IMR-90 (cell line): ENCODE data around the gene NPY2R. TPM values are rescaled to one million over a fixed set of nuclear protein-coding genes. Genes with fewer than 3 reads are reported as not detected.

ENCODE experiments used
- ATAC-seq: fragments of 200-7000 bp; cut with Tn5 transposase; 2 replicates; pipeline ENCODE4 v1.9.1; 2020; ENCODE audit warnings: low read depth, mild to moderate bottlenecking, moderate library complexity
- BruUV-seq: library from RNA; stranded (reverse); fragments of 400-500 nt; replicated peaks from 2 replicates; lab custom pipeline; 2021; lab: Mats Ljungman, UMichigan
- CTCF ChIA-PET: fragments of 300-600 bp; formaldehyde crosslinking; extraction: SDS; loops from one replicate; lab custom pipeline; 2021; ENCODE audit warnings: antibody characterized with exemption; lab: Yijun Ruan, JAX
- POLR2A ChIA-PET: fragments of 300-600 bp; sonication (Branson Sonifier 250); formaldehyde crosslinking; loops from one replicate; lab custom pipeline; 2022; ENCODE audit warnings: antibody characterized with exemption; ENCODE audit not compliant: unreplicated experiment; lab: Charles Lee
- DNase-seq: peaks from one replicate; pipeline ENCODE4 v3.0.0; 2013
- H2AFZ ChIP-seq: replicated peaks from 2 replicates; pipeline ENCODE3; 2013; ENCODE audit warnings: low read length, mild to moderate bottlenecking; ENCODE audit not compliant: poor library complexity
- H2AK5ac ChIP-seq: 2 replicates; pipeline ENCODE4 v1.6.1; 2013; ENCODE audit warnings: low read depth, low read length, inconsistent platforms
- H2AK9ac ChIP-seq: replicated peaks from 2 replicates; pipeline ENCODE3; 2013; ENCODE audit warnings: mild to moderate bottlenecking, low read depth, low read length, moderate library complexity; ENCODE audit not compliant: poor library complexity
- H2BK120ac ChIP-seq: 2 replicates; pipeline ENCODE4 v1.6.1; 2013; ENCODE audit warnings: low read depth, low read length, inconsistent platforms
- H2BK15ac ChIP-seq: 3 replicates; pipeline ENCODE4 v1.6.1; 2013; ENCODE audit warnings: low read depth, low read length, inconsistent platforms
- H2BK20ac ChIP-seq: 2 replicates; pipeline ENCODE4 v1.6.1; 2013; ENCODE audit warnings: low read depth, mild to moderate bottlenecking, inconsistent platforms, low read length, moderate library complexity
- H2BK5ac ChIP-seq: 2 replicates; pipeline ENCODE4 v1.6.1; 2013; ENCODE audit warnings: mild to moderate bottlenecking, low read depth, low read length, inconsistent platforms; ENCODE audit not compliant: poor library complexity, severe bottlenecking
- H3K14ac ChIP-seq: replicated peaks from 2 replicates; pipeline ENCODE4 v1.6.1; 2013; ENCODE audit warnings: low read depth, low read length, inconsistent platforms
- H3K18ac ChIP-seq: 2 replicates; pipeline ENCODE4 v1.6.1; 2013; ENCODE audit warnings: low read depth, low read length, control low read depth
- H3K23ac ChIP-seq: 2 replicates; pipeline ENCODE4 v1.6.1; 2013; ENCODE audit warnings: low read depth, low read length, inconsistent platforms
- H3K27ac ChIP-seq: 2 replicates; pipeline ENCODE4 v1.5.1; 2013; ENCODE audit warnings: mild to moderate bottlenecking, control low read depth, low read length; ENCODE audit not compliant: insufficient read depth
- H3K27me3 ChIP-seq: 2 replicates; pipeline ENCODE4 v1.6.1; 2013; ENCODE audit warnings: low read length; ENCODE audit not compliant: control insufficient read depth, insufficient read depth
- H3K36me3 ChIP-seq: 2 replicates; pipeline ENCODE4 v1.6.1; 2013; ENCODE audit warnings: low read length, mixed read lengths; ENCODE audit not compliant: control insufficient read depth, insufficient read depth
- H3K4ac ChIP-seq: 2 replicates; pipeline ENCODE4 v1.6.1; 2013; ENCODE audit warnings: low read depth, low read length, inconsistent platforms
- H3K4me1 ChIP-seq: 2 replicates; pipeline ENCODE4 v1.6.1; 2013; ENCODE audit warnings: low read length, mixed read lengths; ENCODE audit not compliant: control insufficient read depth, insufficient read depth
- H3K4me2 ChIP-seq: 2 replicates; pipeline ENCODE4 v1.6.1; 2013; ENCODE audit warnings: low read depth, mild to moderate bottlenecking, control low read depth, low read length, moderate library complexity
- H3K4me3 ChIP-seq: 2 replicates; pipeline ENCODE4 v1.5.1; 2013; ENCODE audit warnings: low read depth, mild to moderate bottlenecking, control low read depth, low read length, moderate library complexity; ENCODE audit not compliant: insufficient read depth
- H3K56ac ChIP-seq: 2 replicates; pipeline ENCODE4 v1.6.1; 2013; ENCODE audit warnings: low read length, inconsistent platforms; ENCODE audit not compliant: insufficient read depth; ENCODE audit errors: extremely low read depth
- H3K79me1 ChIP-seq, 2 experiments: 2 replicates each; pipeline ENCODE4 v1.6.1; 2013; ENCODE audit warnings: low read length in 2 of 2, inconsistent platforms in 1 of 2, low read depth in 1 of 2
- H3K9ac ChIP-seq: 2 replicates; pipeline ENCODE4 v1.6.1; 2013; ENCODE audit warnings: low read depth, low read length, control low read depth
- H3K9me1 ChIP-seq: 2 replicates; pipeline ENCODE4 v1.6.1; 2013; ENCODE audit warnings: low read length, inconsistent platforms; ENCODE audit not compliant: insufficient read depth
- H3K9me3 ChIP-seq: 2 replicates; pipeline ENCODE4 v1.6.1; 2013; ENCODE audit warnings: low read length; ENCODE audit not compliant: control insufficient read depth, insufficient read depth
- H4K20me1 ChIP-seq: 2 replicates; pipeline ENCODE4 v1.6.1; 2013; ENCODE audit warnings: low read length, inconsistent platforms; ENCODE audit not compliant: insufficient read depth
- H4K5ac ChIP-seq: 2 replicates; pipeline ENCODE4 v1.6.1; 2013; ENCODE audit warnings: mild to moderate bottlenecking, low read depth, low read length, control low read depth
- H4K8ac ChIP-seq, 2 experiments: 2 replicates each; pipeline ENCODE4 v1.6.1; 2013; ENCODE audit warnings: low read depth in 2 of 2, low read length in 2 of 2, control low read depth in 1 of 2, inconsistent platforms in 1 of 2
- H4K91ac ChIP-seq: 2 replicates; pipeline ENCODE4 v1.6.1; 2013; ENCODE audit warnings: low read depth, low read length, inconsistent platforms; ENCODE audit not compliant: insufficient read depth
- CHD1 ChIP-seq: IDR thresholded peaks from 2 replicates; pipeline ENCODE4 v1.6.1; 2012; ENCODE audit warnings: low read depth, low read length, improper control_type of control experiment
- ELK1 ChIP-seq: fragments of 150-350 bp; IDR thresholded peaks from 2 replicates; pipeline ENCODE4 v1.6.1; 2016; ENCODE audit warnings: low read depth, mild to moderate bottlenecking, low read length, moderate library complexity, borderline replicate concordance
- FOS ChIP-seq: fragments of 150-350 bp; IDR thresholded peaks from 2 replicates; pipeline ENCODE4 v1.6.1; 2016; ENCODE audit warnings: low read depth, low read length
- MXI1 ChIP-seq: IDR thresholded peaks from 2 replicates; pipeline ENCODE4 v1.6.1; 2012; ENCODE audit warnings: low read depth, mild to moderate bottlenecking, low read length, moderate library complexity, borderline replicate concordance
- NFE2L2 ChIP-seq: fragments of 150-350 bp; IDR thresholded peaks from 2 replicates; pipeline ENCODE4 v1.6.1; 2016; ENCODE audit warnings: low read depth, mild to moderate bottlenecking, low read length
- SMC3 ChIP-seq: fragments of 150-350 bp; IDR thresholded peaks from 2 replicates; pipeline ENCODE4 v1.6.1; 2016; ENCODE audit warnings: low read depth, mild to moderate bottlenecking, antibody characterized with exemption, low read length, moderate library complexity
- WGBS, 2 experiments: methylation state at CpG; one replicate each; pipeline versions ENCODE4 v1.1.5 to v1.1.7; 2013; ENCODE audit warnings: missing lambda C conversion rate in 2 of 2; ENCODE audit not compliant: insufficient read length in 1 of 2; ENCODE audit errors: extremely low coverage in 2 of 2; 5-methylcytosine and 5-hydroxymethylcytosine counted together
- dilution Hi-C: fragments of 300-500 bp; cut with HindIII; formaldehyde crosslinking; loops from one replicate; pipeline ENCODE4 v1.14.3; 2018; ENCODE audit warnings: low sequenced_read_pairs; ENCODE audit not compliant: unreplicated experiment
- in situ Hi-C: fragments of 300-500 bp; cut with MboI; formaldehyde crosslinking; loops from 3 replicates; pipeline ENCODE4 v1.14.3; 2019; ENCODE audit warnings: low sequenced_read_pairs, inconsistent platforms, mixed read lengths
- intact Hi-C: fragments of 100-400 bp; cut with micrococcal nuclease; formaldehyde crosslinking; loops from 2 replicates; pipeline ENCODE4 v1.10.0; 2022
- polyA plus RNA-seq, 3 experiments: library from polyadenylated mRNA; depleted of rRNA; stranded (reverse); fragments of >200 nt; gene quantifications; 2 replicates each; pipeline ENCODE4 v1.2.3, GENCODE V29; 2012; ENCODE audit warnings: low replicate concordance in 1 of 3
- total RNA-seq: library from RNA; depleted of rRNA; stranded (reverse); fragments of >200 nt; gene quantifications from 2 replicates; pipeline ENCODE4 v1.2.3, GENCODE V29; 2012

The NPY2R gene
- total and polyA plus RNA-seq, 2 of the 4 experiments (the other 2 are of a cell fraction): not detected

GRCh38 chr4:155161357-155161756 lies 47.1 kb upstream of the NPY2R start:
- CTCF ChIA-PET: no interaction called here
- Histone ChIP-seq H4K91ac (no peak overlapping the region), H3K9ac (no peak overlapping the region), H2AFZ (no peak overlapping the region), H4K5ac (no peak overlapping the region), H3K56ac (no peak overlapping the region), H3K36me3 (no peaks in the 10 kb centered on the region), H3K9me1 (no peaks in the 10 kb centered on the region), H2BK5ac (no peak overlapping the region), H3K4me3 (no peak overlapping the region), H3K27ac (no peak overlapping the region), H2BK120ac (no peak overlapping the region), H4K8ac (no peak overlapping the region), H4K20me1 (no peaks in the 10 kb centered on the region), H3K9me3 (no peaks in the 10 kb centered on the region), H3K18ac (no peak overlapping the region), H3K4me2 (no peak overlapping the region), H2AK9ac (no peak overlapping the region), H3K23ac (no peak overlapping the region), H2BK20ac (no peak overlapping the region), H3K4ac (no peak overlapping the region), H2BK15ac (no peak overlapping the region), H3K14ac (no peak overlapping the region), H3K79me1 (no peaks in the 10 kb centered on the region), H2AK5ac (no peak overlapping the region), H3K27me3 (no peaks in the 10 kb centered on the region), H3K4me1 (no peaks in the 10 kb centered on the region)
- no CpG with 5 or more reads among the region's 3 CpGs for WGBS, 2 experiments
- no peak for ATAC-seq
- in situ Hi-C loops (no loop called here), dilution Hi-C loops (no loop called here), intact Hi-C loops (no loop called here)
- TF ChIP-seq ELK1 (no peak), NFE2L2 (no peak), SMC3 (no peak), CHD1 (no peak), MXI1 (no peak), FOS (no peak)
- POLR2A ChIA-PET: no interaction called here
- BruUV-seq: no TSS peak
- no peak for DNase-seq
